ENCODE data around the gene ALOX15B.

- TF ChIP-seq CTCF (conservative IDR thresholded peaks at IDR 0.05) (no peak), EZH2 (IDR thresholded peaks at IDR 0.05; ENCODE audit: low read depth) (no peak)
These were observed 35.9 kb upstream of the ALOX15B start for GRCh38 chr17:8002721-8003593.

Data from PC-9 (cell line).